Measurements from ENCODE around the gene DNAL1. TPM values are rescaled to one million over a fixed set of nuclear protein-coding genes. Genes with fewer than 3 reads are reported as not detected.

The DNAL1 gene
- total RNA-seq, 1 donor from 2014 or later: 13.1 TPM

- peak overlapping the region; percentile 94 for H3K27ac Mint-ChIP-seq (ENCODE audit: unreplicated experiment)
These were observed 97.2 kb downstream of the DNAL1 start for GRCh38 chr14:73741876-73742519.

DNA sequence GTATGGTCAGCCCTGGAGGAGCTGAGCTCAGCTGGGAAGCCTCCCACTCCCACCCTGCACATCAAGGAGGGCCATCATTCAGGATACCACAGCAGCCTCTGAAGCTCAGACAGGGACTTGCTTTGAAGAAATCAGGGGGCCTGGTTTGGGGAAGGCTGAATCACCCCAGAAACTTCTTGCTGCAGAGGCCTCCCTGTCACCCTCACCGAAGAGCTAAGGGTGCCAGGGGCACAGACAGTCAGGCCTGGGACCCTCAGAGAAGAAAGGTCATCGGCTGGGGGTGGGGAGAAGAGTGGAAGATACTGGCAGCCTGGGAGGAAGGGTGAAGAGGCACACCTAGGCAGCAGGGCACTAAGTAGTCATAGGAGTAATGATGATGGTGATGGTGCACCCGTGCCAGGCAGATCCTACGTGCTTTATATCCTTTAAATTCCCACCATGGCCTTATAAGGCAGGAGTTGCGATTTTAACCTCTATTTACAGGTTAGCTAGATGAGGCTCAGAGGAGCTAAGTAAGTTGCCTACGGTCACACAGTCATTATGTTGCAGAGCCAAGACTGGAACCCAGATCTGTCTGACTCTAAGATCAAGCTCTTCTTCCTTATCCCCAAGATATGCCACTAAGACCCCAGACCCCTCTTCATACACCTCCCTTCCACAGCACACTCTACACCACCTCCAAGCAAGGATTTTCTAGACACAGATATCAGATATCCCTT, 97.9 kb downstream of the DNAL1 start:
- no peak for TF ChIP-seq CTCF (IDR thresholded peaks at IDR 0.05; ENCODE audit: unreplicated experiment)
- no peaks in the 10 kb centered on the region for H3K9me3 Mint-ChIP-seq (ENCODE audit: unreplicated experiment)
- H3K27ac Mint-ChIP-seq (ENCODE audit: unreplicated experiment): peak overlapping the region; percentile 94

More at GRCh38 chr14:73741876-73742519, 97.2 kb downstream of the DNAL1 start:
- DNase-seq (ENCODE audit: low spot score): no peak
- Mint-ChIP-seq H3K4me1 (ENCODE audit: unreplicated experiment) (peaks cover 70% of the 10 kb centered on the region), H3K9me3 (ENCODE audit: unreplicated experiment) (no peaks in the 10 kb centered on the region), H3K27me3 (ENCODE audit: unreplicated experiment) (peaks cover 16% of the 10 kb centered on the region), H3K4me3 (ENCODE audit: unreplicated experiment) (peak overlapping the region; percentile 79), H3K36me3 (ENCODE audit: low read depth, unreplicated experiment) (peaks cover 4% of the 10 kb centered on the region)
- TF ChIP-seq CTCF (IDR thresholded peaks at IDR 0.05; ENCODE audit: unreplicated experiment): no peak

GRCh38 chr14:73743431-73743931, 98.7 kb downstream of the DNAL1 start:
- no peaks in the 10 kb centered on the region for H3K36me3 Mint-ChIP-seq (ENCODE audit: low read depth, unreplicated experiment)
- TF ChIP-seq CTCF (IDR thresholded peaks at IDR 0.05; ENCODE audit: unreplicated experiment): no peak
- peak; percentile 65 for DNase-seq (ENCODE audit: low spot score)
- H3K9me3 Mint-ChIP-seq (ENCODE audit: unreplicated experiment): no peaks in the 10 kb centered on the region
- H3K4me1 Mint-ChIP-seq (ENCODE audit: unreplicated experiment): peaks cover 75% of the 10 kb centered on the region
- peaks cover 19% of the 10 kb centered on the region for H3K27me3 Mint-ChIP-seq (ENCODE audit: unreplicated experiment)
- peak overlapping the region; percentile 92 for H3K27ac Mint-ChIP-seq (ENCODE audit: unreplicated experiment)
- peak overlapping the region; percentile 85 for H3K4me3 Mint-ChIP-seq (ENCODE audit: unreplicated experiment)

More for the DNA sequence above, 97.9 kb downstream of the DNAL1 start:
- peak overlapping the region; percentile 22 for H3K4me3 Mint-ChIP-seq (ENCODE audit: unreplicated experiment)
- no peaks in the 10 kb centered on the region for H3K36me3 Mint-ChIP-seq (ENCODE audit: low read depth, unreplicated experiment)
- DNase-seq (ENCODE audit: low spot score): no peak
- H3K27me3 Mint-ChIP-seq (ENCODE audit: unreplicated experiment): peaks cover 17% of the 10 kb centered on the region
- peaks cover 75% of the 10 kb centered on the region for H3K4me1 Mint-ChIP-seq (ENCODE audit: unreplicated experiment)

DNA sequence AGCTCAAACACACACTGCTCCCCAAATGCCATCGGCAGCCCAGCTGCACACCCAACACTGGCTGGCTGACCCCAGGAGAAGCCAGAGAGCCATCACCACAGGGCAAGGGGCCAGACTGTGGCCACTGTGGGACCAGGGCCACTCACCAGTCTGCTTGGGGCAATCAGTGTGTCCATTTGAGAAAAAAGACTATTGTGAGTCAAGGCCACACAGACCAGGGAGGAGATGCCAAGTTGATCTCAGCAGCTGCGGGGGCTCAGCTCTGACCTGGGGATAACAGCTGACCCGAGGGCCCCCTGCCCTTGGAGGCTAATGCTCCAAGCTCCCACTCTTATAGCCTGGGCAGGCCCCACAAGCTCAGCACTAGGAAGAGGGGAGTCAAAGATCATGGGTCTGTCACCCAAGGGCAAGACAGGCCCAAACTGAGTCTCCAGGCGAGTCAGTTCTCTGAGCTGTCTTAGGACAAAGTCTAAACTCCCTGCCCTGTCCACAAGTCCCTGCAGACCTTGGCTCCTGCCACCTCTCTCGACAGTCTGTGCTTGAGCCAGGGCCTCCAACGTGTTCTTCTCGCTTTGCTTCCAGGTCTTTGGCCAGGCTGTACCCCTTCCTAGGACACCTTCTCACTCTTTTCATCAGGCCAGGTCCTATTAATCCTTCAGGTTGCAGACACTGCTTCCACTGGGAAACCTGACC, 99.5 kb downstream of the DNAL1 start:
- Mint-ChIP-seq H3K36me3 (ENCODE audit: low read depth, unreplicated experiment) (no peaks in the 10 kb centered on the region), H3K9me3 (ENCODE audit: unreplicated experiment) (no peaks in the 10 kb centered on the region), H3K27ac (ENCODE audit: unreplicated experiment) (peak overlapping the region; percentile 92), H3K27me3 (ENCODE audit: unreplicated experiment) (peaks cover 18% of the 10 kb centered on the region), H3K4me1 (ENCODE audit: unreplicated experiment) (peaks cover 80% of the 10 kb centered on the region), H3K4me3 (ENCODE audit: unreplicated experiment) (no peak overlapping the region)
- DNase-seq (ENCODE audit: low spot score): no peak
- no peak for TF ChIP-seq CTCF (IDR thresholded peaks at IDR 0.05; ENCODE audit: unreplicated experiment)

Data from endothelial cell (in vitro differentiated cells).